ENCODE results near the gene HIVEP3. TPM values are rescaled to one million over a fixed set of nuclear protein-coding genes. Genes with fewer than 3 reads are reported as not detected.

HIVEP3 gene
- total and polyA plus RNA-seq, 2 donors = 2.8 to 3.1 TPM

GRCh38 chr1:41621791-41622190 lies 296.9 kb downstream of the HIVEP3 start:
- DNase-seq (ENCODE audit: extremely low spot score) = no peak
- Histone ChIP-seq H3K4me1 (ENCODE audit: insufficient read depth) (peaks cover 2% of the 10 kb centered on the region), H3K36me3 (ENCODE audit: insufficient read depth) (no peaks in the 10 kb centered on the region), H3K4me3 (ENCODE audit: low read depth, low read length) (no peak overlapping the region), H3K27ac (ENCODE audit: low read depth) (no peak overlapping the region)
- WGBS = 96% methylated on average over 1 of the region's 1 CpG

- H3K36me3 ChIP-seq (ENCODE audit: insufficient read depth) = no peaks in the 10 kb centered on the region
- H3K27ac ChIP-seq (ENCODE audit: low read depth) = no peak overlapping the region
- DNase-seq (ENCODE audit: extremely low spot score) = no peak
- WGBS = 97% methylated on average over 5 of the region's 5 CpGs
- no peak overlapping the region for H3K4me3 ChIP-seq (ENCODE audit: low read depth, low read length)
- H3K4me1 ChIP-seq (ENCODE audit: insufficient read depth) = peaks cover 2% of the 10 kb centered on the region
Measured at GRCh38 chr1:41621256-41621655, 297.5 kb downstream of the HIVEP3 start.

DNA sequence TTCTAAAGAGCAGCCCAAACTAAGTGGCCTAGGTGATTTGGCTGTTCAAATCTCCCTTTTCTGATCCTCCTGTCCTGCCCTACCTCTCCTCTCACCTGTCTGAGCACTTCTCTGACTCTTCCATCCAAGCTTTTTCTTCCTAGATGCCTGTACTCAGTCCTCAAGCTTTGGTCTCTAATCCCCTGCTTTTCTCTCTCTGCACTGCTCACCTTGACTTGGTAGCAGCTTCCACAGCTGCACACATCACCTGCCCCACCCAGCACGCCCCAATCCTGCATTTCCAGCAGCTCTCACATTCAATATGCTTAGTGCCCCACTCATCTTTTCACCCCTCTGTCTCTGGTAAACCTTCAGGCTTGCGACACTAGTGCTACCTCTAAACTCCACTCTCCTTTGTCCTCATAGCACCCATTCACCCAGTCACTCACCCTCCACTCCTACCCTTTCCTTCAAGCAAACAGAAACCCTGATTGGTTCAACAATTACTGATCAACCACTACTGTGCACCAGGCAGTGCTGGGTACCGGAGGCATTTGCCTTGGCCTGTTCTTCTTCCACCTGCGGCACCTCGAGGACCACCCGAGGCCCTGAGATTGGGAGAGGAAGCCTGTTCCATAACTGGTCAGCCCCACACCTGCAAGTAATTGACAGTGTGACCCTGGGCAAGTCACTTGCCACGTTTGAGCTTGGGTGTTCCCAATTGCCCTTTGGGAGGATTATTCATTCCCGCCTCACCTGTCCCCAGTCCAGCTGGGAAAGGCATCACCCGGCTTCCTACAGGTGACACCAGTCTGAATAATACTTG lies 298.2 kb downstream of the HIVEP3 start:
- no peak for DNase-seq (ENCODE audit: extremely low spot score)
- Histone ChIP-seq H3K4me3 (ENCODE audit: low read depth, low read length) (no peak overlapping the region), H3K4me1 (ENCODE audit: insufficient read depth) (peaks cover 2% of the 10 kb centered on the region), H3K27ac (ENCODE audit: low read depth) (no peak overlapping the region), H3K36me3 (ENCODE audit: insufficient read depth) (no peaks in the 10 kb centered on the region)
- WGBS = 85% methylated on average over 9 of the region's 9 CpGs

DNA sequence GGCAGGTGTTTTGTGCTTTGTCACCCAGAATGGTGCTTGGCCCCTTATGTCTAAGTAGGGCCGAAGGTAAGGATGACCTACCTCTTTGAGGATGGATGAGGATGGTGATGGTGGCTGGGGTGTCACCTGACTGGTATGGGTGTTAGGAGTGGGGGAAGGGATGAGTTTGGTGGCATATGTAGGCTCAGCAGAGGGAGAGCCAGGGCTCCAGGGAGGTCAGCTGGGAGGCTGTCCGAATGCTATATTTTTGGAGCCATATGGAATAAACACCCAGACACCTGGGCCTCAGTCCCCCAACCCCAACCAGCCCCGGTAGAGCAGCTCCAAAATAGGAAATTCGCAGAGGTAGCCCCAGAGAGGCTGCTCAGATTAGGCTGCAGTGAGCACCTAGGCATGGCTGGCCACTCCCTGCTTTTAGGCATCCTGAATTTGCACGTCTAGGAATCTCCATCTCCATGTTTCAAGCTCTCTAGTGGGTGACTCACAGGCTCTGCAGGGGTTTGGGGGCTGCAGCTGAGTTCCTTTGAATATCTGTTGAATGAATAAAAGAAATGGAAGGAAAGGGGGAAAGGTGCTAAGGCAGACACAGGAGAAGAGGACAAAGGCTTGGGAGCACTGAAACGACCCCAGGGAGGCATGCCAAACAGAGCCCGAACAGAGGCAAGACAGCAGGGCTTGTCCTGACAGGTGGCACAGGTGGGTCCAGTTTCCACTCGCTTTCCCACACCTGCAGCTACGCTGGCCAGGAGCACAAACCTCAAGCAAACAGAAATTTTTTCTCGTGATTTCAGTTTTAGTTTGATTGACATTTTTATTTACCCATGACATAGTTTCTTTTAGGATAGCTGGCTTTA lies 299.0 kb downstream of the HIVEP3 start:
- no peak for DNase-seq (ENCODE audit: extremely low spot score)
- no peak overlapping the region for H3K4me3 ChIP-seq (ENCODE audit: low read depth, low read length)
- 89% methylated on average over 10 of the region's 10 CpGs for WGBS

GRCh38 chr1:41618871-41619270 lies 299.9 kb downstream of the HIVEP3 start:
- 91% methylated on average over 6 of the region's 6 CpGs for WGBS
- Histone ChIP-seq H3K4me3 (ENCODE audit: low read depth, low read length) (no peak overlapping the region), H3K36me3 (ENCODE audit: insufficient read depth) (no peaks in the 10 kb centered on the region), H3K27ac (ENCODE audit: low read depth) (no peak overlapping the region), H3K4me1 (ENCODE audit: insufficient read depth) (peaks cover 2% of the 10 kb centered on the region)
- no peak for DNase-seq (ENCODE audit: extremely low spot score)

More for the DNA sequence above, 299.0 kb downstream of the HIVEP3 start:
- no peaks in the 10 kb centered on the region for H3K36me3 ChIP-seq (ENCODE audit: insufficient read depth)
- no peak overlapping the region for H3K27ac ChIP-seq (ENCODE audit: low read depth)
- peaks cover 2% of the 10 kb centered on the region for H3K4me1 ChIP-seq (ENCODE audit: insufficient read depth)

- Histone ChIP-seq H3K4me3 (ENCODE audit: low read depth, low read length) (no peak overlapping the region), H3K36me3 (ENCODE audit: insufficient read depth) (no peaks in the 10 kb centered on the region), H3K4me1 (ENCODE audit: insufficient read depth) (peaks cover 2% of the 10 kb centered on the region), H3K27ac (ENCODE audit: low read depth) (no peak overlapping the region)
- 62% methylated on average over 14 of the region's 14 CpGs for WGBS
- DNase-seq (ENCODE audit: extremely low spot score) = no peak
Measured at GRCh38 chr1:41618066-41618825, 300.5 kb downstream of the HIVEP3 start.

GRCh38 chr1:41617336-41617735 lies 301.4 kb downstream of the HIVEP3 start:
- Histone ChIP-seq H3K4me1 (ENCODE audit: insufficient read depth) (peaks cover 2% of the 10 kb centered on the region), H3K36me3 (ENCODE audit: insufficient read depth) (no peaks in the 10 kb centered on the region), H3K4me3 (ENCODE audit: low read depth, low read length) (no peak overlapping the region), H3K27ac (ENCODE audit: low read depth) (no peak overlapping the region)
- DNase-seq (ENCODE audit: extremely low spot score) = no peak
- WGBS = 74% methylated on average over 5 of the region's 5 CpGs

GRCh38 chr1:41616563-41616962 lies 302.2 kb downstream of the HIVEP3 start:
- H3K27ac ChIP-seq (ENCODE audit: low read depth) = no peak overlapping the region
- H3K36me3 ChIP-seq (ENCODE audit: insufficient read depth) = no peaks in the 10 kb centered on the region
- H3K4me3 ChIP-seq (ENCODE audit: low read depth, low read length) = no peak overlapping the region
- 90% methylated on average over 2 of the region's 2 CpGs for WGBS
- no peak for DNase-seq (ENCODE audit: extremely low spot score)
- H3K4me1 ChIP-seq (ENCODE audit: insufficient read depth) = peaks cover 2% of the 10 kb centered on the region

- 95% methylated on average over 2 of the region's 2 CpGs for WGBS
- Histone ChIP-seq H3K4me1 (ENCODE audit: insufficient read depth) (peaks cover 2% of the 10 kb centered on the region), H3K4me3 (ENCODE audit: low read depth, low read length) (no peak overlapping the region), H3K36me3 (ENCODE audit: insufficient read depth) (no peaks in the 10 kb centered on the region), H3K27ac (ENCODE audit: low read depth) (no peak overlapping the region)
- DNase-seq (ENCODE audit: extremely low spot score) = no peak
Measured at GRCh38 chr1:41615981-41616380, 302.7 kb downstream of the HIVEP3 start.

DNA sequence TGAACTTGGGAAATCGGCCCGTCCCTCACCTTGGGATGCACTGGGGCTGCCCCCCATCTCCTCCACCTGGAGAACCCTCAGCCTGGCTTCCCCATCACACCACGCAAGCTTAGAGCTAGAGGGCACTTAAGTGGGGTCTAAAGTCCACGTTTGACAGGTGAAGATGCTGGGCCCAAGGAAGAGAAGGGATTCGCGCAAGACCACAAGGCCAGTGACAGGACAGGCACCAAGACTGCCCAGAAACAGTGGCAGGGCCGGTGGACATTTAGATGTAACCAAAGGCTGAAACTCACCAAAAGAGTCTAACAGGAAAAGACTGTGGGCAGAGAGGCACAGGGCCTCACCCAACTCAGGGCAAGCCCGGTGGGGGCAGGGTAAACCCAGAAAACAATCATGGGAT lies 303.4 kb downstream of the HIVEP3 start:
- WGBS = 95% methylated on average over 8 of the region's 8 CpGs
- no peak for DNase-seq (ENCODE audit: extremely low spot score)
- peaks cover 2% of the 10 kb centered on the region for H3K4me1 ChIP-seq (ENCODE audit: insufficient read depth)

GRCh38 chr1:41614818-41615217 lies 303.9 kb downstream of the HIVEP3 start:
- H3K36me3 ChIP-seq (ENCODE audit: insufficient read depth) = no peaks in the 10 kb centered on the region
- WGBS = 88% methylated on average over 6 of the region's 6 CpGs
- no peak for DNase-seq (ENCODE audit: extremely low spot score)
- peaks cover 2% of the 10 kb centered on the region for H3K4me1 ChIP-seq (ENCODE audit: insufficient read depth)
- H3K27ac ChIP-seq (ENCODE audit: low read depth) = no peak overlapping the region
- no peak overlapping the region for H3K4me3 ChIP-seq (ENCODE audit: low read depth, low read length)

More for the DNA sequence above, 303.4 kb downstream of the HIVEP3 start:
- H3K4me3 ChIP-seq (ENCODE audit: low read depth, low read length) = no peak overlapping the region
- no peaks in the 10 kb centered on the region for H3K36me3 ChIP-seq (ENCODE audit: insufficient read depth)
- H3K27ac ChIP-seq (ENCODE audit: low read depth) = no peak overlapping the region

DNA sequence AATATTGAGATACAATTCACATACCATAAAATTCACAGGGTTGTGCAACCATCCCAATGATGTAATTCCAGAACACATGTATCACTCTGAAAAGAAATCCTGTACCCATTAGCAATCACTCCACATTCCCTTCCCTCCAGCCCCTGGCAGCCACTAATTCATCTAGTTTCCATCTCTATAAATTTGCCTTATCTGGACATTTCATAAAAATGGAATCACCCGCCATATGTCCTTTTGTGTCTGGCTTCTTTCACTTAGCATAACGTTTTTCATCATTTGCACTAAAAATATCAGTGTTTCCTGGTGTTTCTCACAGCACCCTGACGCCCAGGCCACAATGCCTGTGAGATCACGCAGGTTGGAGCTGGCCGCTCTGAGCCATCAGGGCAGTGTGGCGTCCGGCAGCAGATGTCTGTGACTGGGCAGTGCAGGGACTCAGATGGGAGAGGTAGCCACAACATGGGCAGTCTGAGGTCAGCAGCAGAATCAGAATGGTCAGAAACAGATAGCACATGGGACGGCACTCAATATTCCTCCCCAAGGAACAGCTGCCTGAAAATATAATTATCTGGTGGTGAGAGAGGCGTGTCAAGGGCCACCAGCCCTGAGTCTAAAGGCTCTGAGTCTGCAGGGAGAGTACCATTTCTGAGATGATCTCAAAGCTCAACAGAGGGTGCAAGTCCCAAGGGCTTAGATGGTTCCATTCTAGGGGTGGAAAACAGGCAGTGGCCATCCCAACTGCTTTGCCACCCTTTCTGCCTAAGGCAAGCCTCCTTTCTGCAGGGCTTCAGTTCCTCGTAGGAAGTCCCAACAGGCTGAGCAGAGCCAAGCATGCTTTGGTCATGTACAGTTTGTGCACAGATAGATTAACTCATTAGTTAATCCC lies 304.8 kb downstream of the HIVEP3 start:
- Histone ChIP-seq H3K27ac (ENCODE audit: low read depth) (no peak overlapping the region), H3K4me1 (ENCODE audit: insufficient read depth) (peaks cover 2% of the 10 kb centered on the region), H3K36me3 (ENCODE audit: insufficient read depth) (no peaks in the 10 kb centered on the region), H3K4me3 (ENCODE audit: low read depth, low read length) (no peak overlapping the region)
- peak; percentile 7 for DNase-seq (ENCODE audit: extremely low spot score)
- WGBS = 87% methylated on average over 10 of the region's 10 CpGs

- no peak overlapping the region for H3K27ac ChIP-seq (ENCODE audit: low read depth)
- H3K4me1 ChIP-seq (ENCODE audit: insufficient read depth) = no peaks in the 10 kb centered on the region
- H3K36me3 ChIP-seq (ENCODE audit: insufficient read depth) = no peaks in the 10 kb centered on the region
- no peak for DNase-seq (ENCODE audit: extremely low spot score)
- H3K4me3 ChIP-seq (ENCODE audit: low read depth, low read length) = no peak overlapping the region
- WGBS = 85% methylated on average over 9 of the region's 9 CpGs
Measured at GRCh38 chr1:41612953-41613352, 305.8 kb downstream of the HIVEP3 start.

All from urinary bladder (tissue), 4 donors.